Measurements from ENCODE around the gene EYS. TPM values are rescaled to one million over a fixed set of nuclear protein-coding genes. Genes with fewer than 3 reads are reported as not detected.

Gene EYS
- total RNA-seq, 2 donors from 2014 or later: not detected

GRCh38 chr6:64062960-64063683 is 1643.9 kb downstream of the EYS start:
- H3K9me3 ChIP-seq: no peaks in the 10 kb centered on the region
- TF ChIP-seq CTCF (IDR thresholded peaks at IDR 0.05): no peak
- H3K4me1 ChIP-seq (ENCODE audit: control insufficient read depth in 1 of 2, low read depth in 2 of 2): no peaks in the 10 kb centered on the region
- ATAC-seq (ENCODE audit: insufficient number of reproducible peaks, low FRiP score, low read depth) (no peak), DNase-seq (ENCODE audit: low spot score) (no peak)
- H3K27me3 ChIP-seq (replicated peaks; ENCODE audit: insufficient read depth): no peaks in the 10 kb centered on the region
- H3K4me3 ChIP-seq: no peak overlapping the region
- H3K36me3 ChIP-seq: no peaks in the 10 kb centered on the region
- H3K27ac ChIP-seq: no peak overlapping the region

GRCh38 chr6:64054861-64055260 is 1652.2 kb downstream of the EYS start:
- Histone ChIP-seq H3K27me3 (replicated peaks; ENCODE audit: insufficient read depth) (no peaks in the 10 kb centered on the region), H3K9me3 (no peaks in the 10 kb centered on the region), H3K4me1 (ENCODE audit: control insufficient read depth in 1 of 2, low read depth in 2 of 2) (no peaks in the 10 kb centered on the region), H3K4me3 (no peak overlapping the region), H3K36me3 (no peaks in the 10 kb centered on the region), H3K27ac (no peak overlapping the region)
- ATAC-seq (ENCODE audit: insufficient number of reproducible peaks, low FRiP score, low read depth): no peak
- no peak for DNase-seq (ENCODE audit: low spot score)
- no peak for TF ChIP-seq CTCF (IDR thresholded peaks at IDR 0.05)

- Histone ChIP-seq H3K9me3 (no peaks in the 10 kb centered on the region), H3K36me3 (no peaks in the 10 kb centered on the region), H3K27ac (no peak overlapping the region), H3K27me3 (replicated peaks; ENCODE audit: insufficient read depth) (no peaks in the 10 kb centered on the region), H3K4me3 (no peak overlapping the region), H3K4me1 (ENCODE audit: control insufficient read depth in 1 of 2, low read depth in 2 of 2) (no peaks in the 10 kb centered on the region)
- ATAC-seq (ENCODE audit: insufficient number of reproducible peaks, low FRiP score, low read depth): no peak
- no peak for DNase-seq (ENCODE audit: low spot score)
- no peak for TF ChIP-seq CTCF (IDR thresholded peaks at IDR 0.05)
Observed at GRCh38 chr6:64050590-64050989, 1656.4 kb downstream of the EYS start.

- no peaks in the 10 kb centered on the region for H3K4me1 ChIP-seq (ENCODE audit: control insufficient read depth in 1 of 2, low read depth in 2 of 2)
- no peak for TF ChIP-seq CTCF (IDR thresholded peaks at IDR 0.05)
- H3K9me3 ChIP-seq: no peaks in the 10 kb centered on the region
- no peak overlapping the region for H3K4me3 ChIP-seq
- H3K36me3 ChIP-seq: no peaks in the 10 kb centered on the region
- no peak for ATAC-seq (ENCODE audit: insufficient number of reproducible peaks, low FRiP score, low read depth)
- DNase-seq (ENCODE audit: low spot score): no peak
- H3K27me3 ChIP-seq (replicated peaks; ENCODE audit: insufficient read depth): no peaks in the 10 kb centered on the region
- H3K27ac ChIP-seq: no peak overlapping the region
Observed at GRCh38 chr6:64049736-64050135, 1657.3 kb downstream of the EYS start.

- no peaks in the 10 kb centered on the region for H3K4me1 ChIP-seq (ENCODE audit: control insufficient read depth in 1 of 2, low read depth in 2 of 2)
- no peak overlapping the region for H3K4me3 ChIP-seq
- H3K9me3 ChIP-seq: no peaks in the 10 kb centered on the region
- DNase-seq (ENCODE audit: low spot score) (no peak), ATAC-seq (ENCODE audit: insufficient number of reproducible peaks, low FRiP score, low read depth) (no peak)
- no peak for TF ChIP-seq CTCF (IDR thresholded peaks at IDR 0.05)
- no peaks in the 10 kb centered on the region for H3K36me3 ChIP-seq
- no peaks in the 10 kb centered on the region for H3K27me3 ChIP-seq (replicated peaks; ENCODE audit: insufficient read depth)
- H3K27ac ChIP-seq: no peak overlapping the region
Observed at GRCh38 chr6:64046746-64047208, 1660.2 kb downstream of the EYS start.

Data from thoracic aorta (tissue), 2 donors.